ENCODE measurements around the gene HAO1.
"Not testable (repeated sequence)": the region's sequence is repeated elsewhere in the genome, so short reads cannot be mapped to it uniquely, and the experiment has no call there.

Gene HAO1

DNA sequence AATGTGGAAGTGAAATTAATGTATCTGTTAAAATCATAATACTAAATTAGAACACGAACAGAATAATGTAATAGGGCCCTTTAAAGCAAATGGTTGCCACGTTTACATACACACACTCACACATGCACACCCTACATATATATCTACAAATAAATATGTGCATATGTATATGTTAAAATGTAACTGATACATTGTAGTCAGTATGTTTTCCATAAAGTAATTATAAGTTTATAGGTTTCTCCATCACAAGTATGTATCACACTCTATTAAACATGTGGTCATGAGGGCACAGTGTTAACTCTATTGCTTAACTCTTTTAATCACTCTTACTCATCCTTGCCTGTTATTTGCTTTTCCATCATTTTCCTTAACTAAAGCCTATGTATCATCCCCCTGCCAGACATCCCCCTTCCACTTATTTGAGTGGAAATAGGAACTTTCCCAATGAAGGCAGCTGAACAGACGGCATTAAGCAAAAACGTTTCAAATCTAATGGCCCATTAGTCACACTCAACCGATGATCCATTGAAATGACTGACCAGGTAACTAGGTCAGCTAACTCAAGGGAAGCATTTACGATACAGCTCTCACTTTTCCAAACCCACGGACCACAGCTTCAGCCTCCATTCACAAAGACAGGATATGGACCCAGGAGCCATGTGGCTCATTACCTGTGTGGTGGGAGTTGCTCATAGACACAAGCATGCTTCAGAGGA lies 89.3 kb downstream of the HAO1 start:
- DNase-seq, result no peak

DNA sequence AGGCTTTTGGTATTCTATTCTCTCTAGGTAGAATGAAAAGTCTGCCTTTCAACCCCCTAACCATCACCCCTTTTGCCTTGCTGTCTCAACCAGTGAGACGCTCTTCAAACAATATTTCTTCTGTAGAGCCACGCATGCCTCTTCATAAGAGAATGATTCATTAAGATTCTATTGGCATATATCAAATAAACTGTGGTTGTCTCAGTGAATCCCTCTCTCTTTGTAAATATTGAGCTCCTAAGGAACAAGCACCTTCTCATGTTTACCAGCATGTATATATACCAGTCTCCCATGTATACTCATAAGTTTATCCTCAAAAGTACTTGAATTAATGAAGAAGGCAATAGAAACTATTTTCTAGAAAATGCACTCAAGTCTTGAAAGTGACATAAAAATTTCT lies 90.6 kb downstream of the HAO1 start:
- no peak for DNase-seq

DNA sequence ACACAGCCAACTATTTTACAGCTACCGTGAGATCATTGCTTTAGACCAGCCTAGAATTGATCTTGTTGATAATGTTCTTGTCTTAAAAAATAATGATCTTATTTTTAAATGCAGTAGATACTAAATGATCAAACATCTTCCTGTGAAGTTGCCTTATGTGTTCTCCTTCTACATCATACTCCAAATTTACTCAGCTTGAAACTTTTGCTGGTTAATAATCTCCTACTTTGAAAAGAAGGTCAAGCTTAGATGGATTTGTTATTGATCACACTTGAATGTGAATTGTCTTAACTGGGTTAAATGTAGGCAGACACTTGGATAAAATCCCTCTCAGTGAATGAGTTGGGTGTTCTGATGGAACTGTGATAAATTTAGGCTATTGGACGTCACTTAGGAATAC lies 91.9 kb downstream of the HAO1 start:
- no peak for DNase-seq

- no peak for DNase-seq
These were observed 96.6 kb downstream of the HAO1 start for GRCh38 chr20:7843613-7844012.

- no peak for DNase-seq
These were observed 98.3 kb downstream of the HAO1 start for GRCh38 chr20:7841971-7842310.

GRCh38 chr20:7841291-7841970 lies 98.8 kb downstream of the HAO1 start:
- no peak for DNase-seq

GRCh38 chr20:7836076-7836475 lies 104.2 kb downstream of the HAO1 start:
- no peak for DNase-seq

- not testable (repeated sequence) for DNase-seq
These were observed 105.8 kb downstream of the HAO1 start for GRCh38 chr20:7834441-7834840.

All from NCI-H1694 treated with DMSO at 0.1 percent for 48 hours (cell line).